Upper lobe of right lung (tissue), 1 donor: ENCODE results near the gene WTAP. TPM values are rescaled to one million over a fixed set of nuclear protein-coding genes. Genes with fewer than 3 reads are reported as not detected.

Source experiments
- ATAC-seq: fragments of 200-7000 bp; cut with Tn5 transposase; one replicate; pipeline ENCODE4 v1.9.1; 2020; ENCODE audit warnings: mild to moderate bottlenecking, moderate library complexity
- DNase-seq: peaks from one replicate; pipeline ENCODE4 v3.0.0-alpha.2; 2020
- H3K27ac ChIP-seq: fragments of 200-600 bp; one replicate; pipeline ENCODE4 v1.8.0; 2022
- H3K27me3 ChIP-seq: fragments of 200-600 bp; one replicate; pipeline ENCODE4 v1.8.0; 2022; ENCODE audit warnings: mild to moderate bottlenecking
- H3K36me3 ChIP-seq: fragments of 200-600 bp; one replicate; pipeline ENCODE4 v1.8.0; 2022
- H3K4me1 ChIP-seq: fragments of 200-600 bp; one replicate; pipeline ENCODE4 v1.8.0; 2022
- H3K4me3 ChIP-seq: fragments of 200-600 bp; one replicate; pipeline ENCODE4 v1.8.0; 2022; ENCODE audit warnings: mild to moderate bottlenecking
- H3K9me3 ChIP-seq: fragments of 200-600 bp; one replicate; pipeline ENCODE4 v1.8.0; 2022
- intact Hi-C: fragments of 100-400 bp; cut with DNase I; formaldehyde crosslinking; loops from one replicate; pipeline ENCODE4 v1.11.0; 2022
- long read RNA-seq: library from polyadenylated mRNA; unstranded; transcript quantifications from one replicate; pipeline ENCODE4 v2.0.0, GENCODE V29; 2021
- total RNA-seq: library from RNA; stranded (reverse); fragmentation: NEBNext Ultra II Directional; extraction: Animal tissue kit (Norgen Biotek cat#: 25700); gene quantifications from one replicate; pipeline ENCODE4 v1.2.1, GENCODE V29; 2021
- TF ChIP-seq, protein P1 (sequence below): fragments of 200-600 bp; IDR thresholded peaks from one replicate; pipeline ENCODE4 v1.8.0; 2022; ENCODE audit warnings: antibody characterized with exemption
- donor health status: DM: no; HTN: yes; CAD: no; lungs with severe emphysema.

The WTAP gene
- 77.4 TPM for total RNA-seq
- long read RNA-seq, transcript WTAP-202 (8 exons, 3,656 nt), result minor isoform, 17 of 86 reads
- long read RNA-seq, transcript WTAP-201 (6 exons, 1,622 nt), result minor isoform, 12 of 86 reads
- long read RNA-seq, transcript WTAP-206 (8 exons, 2,109 nt), result major isoform, 26 of 86 reads
- long read RNA-seq, partial matches to known transcripts, result 22 of 86 reads
- long read RNA-seq, other reads (novel, unspliced or antisense), result 6 of 86 reads

DNA sequence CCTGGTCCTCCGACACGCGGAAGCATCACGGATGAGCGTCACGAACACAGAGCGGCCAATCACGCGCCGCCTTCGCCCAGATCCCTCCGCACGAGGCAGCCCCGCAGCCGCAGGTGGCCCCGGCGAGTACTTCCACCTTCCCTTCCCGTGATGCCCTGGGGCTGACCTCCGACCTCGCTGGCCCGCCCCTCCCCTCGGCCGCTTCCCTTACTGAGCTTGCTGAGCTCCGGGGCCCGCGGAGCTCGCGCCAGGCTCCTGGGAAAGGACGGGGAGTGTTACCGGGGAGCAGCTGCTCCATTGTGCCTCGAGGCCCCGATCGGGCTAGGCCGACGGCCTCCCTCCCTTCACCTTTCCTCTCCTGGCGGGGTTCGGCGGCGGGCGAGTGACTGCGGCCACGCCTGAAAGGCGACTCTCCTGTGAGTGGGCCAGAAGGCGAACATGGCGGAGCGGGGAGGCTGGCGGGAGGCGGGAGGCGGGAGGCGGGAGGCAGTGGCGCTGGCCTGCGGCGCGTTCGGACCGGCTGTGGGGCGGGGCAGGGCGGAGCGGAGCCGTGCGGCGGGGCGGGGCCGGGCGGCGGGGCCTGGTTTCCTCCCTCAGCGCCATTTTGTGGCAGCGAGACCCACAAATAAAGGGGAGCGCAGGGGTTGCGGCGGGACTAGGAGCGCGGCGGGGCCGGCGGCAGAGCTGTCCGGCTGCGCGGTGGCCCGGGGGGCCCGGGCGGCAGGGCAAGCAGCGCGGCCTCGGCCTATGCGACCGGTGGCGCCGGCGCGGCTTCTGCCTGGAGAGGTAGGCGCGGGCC, at the start of gene WTAP:
Gene WTAP (plus strand): TSS at position 589 of the 799 bp plus-strand sequence. CDS start 8,760 bp downstream, outside the sequence.
- Histone ChIP-seq H3K36me3 (no peaks in the 10 kb centered on the region), H3K9me3 (no peaks in the 10 kb centered on the region), H3K4me1 (peaks cover 34% of the 10 kb centered on the region), H3K27ac (peak within 1 kb of the TSS; percentile 99), H3K4me3 (peak within 1 kb of the TSS; percentile 95), H3K27me3 (no peaks in the 10 kb centered on the region)
- TF ChIP-seq, protein P1, sequence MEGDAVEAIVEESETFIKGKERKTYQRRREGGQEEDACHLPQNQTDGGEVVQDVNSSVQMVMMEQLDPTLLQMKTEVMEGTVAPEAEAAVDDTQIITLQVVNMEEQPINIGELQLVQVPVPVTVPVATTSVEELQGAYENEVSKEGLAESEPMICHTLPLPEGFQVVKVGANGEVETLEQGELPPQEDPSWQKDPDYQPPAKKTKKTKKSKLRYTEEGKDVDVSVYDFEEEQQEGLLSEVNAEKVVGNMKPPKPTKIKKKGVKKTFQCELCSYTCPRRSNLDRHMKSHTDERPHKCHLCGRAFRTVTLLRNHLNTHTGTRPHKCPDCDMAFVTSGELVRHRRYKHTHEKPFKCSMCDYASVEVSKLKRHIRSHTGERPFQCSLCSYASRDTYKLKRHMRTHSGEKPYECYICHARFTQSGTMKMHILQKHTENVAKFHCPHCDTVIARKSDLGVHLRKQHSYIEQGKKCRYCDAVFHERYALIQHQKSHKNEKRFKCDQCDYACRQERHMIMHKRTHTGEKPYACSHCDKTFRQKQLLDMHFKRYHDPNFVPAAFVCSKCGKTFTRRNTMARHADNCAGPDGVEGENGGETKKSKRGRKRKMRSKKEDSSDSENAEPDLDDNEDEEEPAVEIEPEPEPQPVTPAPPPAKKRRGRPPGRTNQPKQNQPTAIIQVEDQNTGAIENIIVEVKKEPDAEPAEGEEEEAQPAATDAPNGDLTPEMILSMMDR, result no peak
- DNase-seq (peak; percentile 99), ATAC-seq (peak; percentile 97)
- intact Hi-C loops, result no loop called here

DNA sequence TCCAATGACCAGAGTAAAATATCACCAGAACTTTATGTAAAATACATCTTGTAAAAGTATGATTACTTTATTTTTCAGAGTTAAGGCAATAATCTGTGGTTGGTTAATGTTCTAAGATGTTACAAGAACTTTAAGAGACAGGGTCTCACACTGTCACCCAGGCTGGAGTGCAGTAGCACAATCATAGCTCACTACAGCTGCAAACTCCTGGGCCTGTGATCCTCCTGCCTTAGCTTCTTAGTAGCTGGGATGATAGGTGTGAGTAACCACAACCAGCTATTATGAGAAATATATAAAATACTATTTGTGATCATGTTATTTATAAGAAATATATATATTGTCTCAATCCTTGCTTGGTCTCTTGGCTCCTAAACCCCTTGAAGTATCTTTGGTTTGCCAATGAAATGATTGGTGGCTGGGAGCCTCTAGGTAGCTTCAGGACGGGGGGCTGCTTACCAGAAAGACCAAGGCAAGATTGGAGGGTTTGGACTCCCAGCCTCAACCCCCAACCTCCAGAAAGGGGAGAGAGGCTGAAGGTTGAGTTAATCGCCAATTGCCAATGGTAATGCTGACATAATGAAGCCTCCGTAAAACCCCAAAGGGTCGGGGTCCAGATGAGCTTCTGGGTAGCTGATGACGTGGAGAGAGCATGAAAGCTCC, 49.7 kb upstream of the WTAP start:
- Histone ChIP-seq H3K27me3 (no peaks in the 10 kb centered on the region), H3K36me3 (peaks cover 53% of the 10 kb centered on the region), H3K27ac (no peak overlapping the region), H3K9me3 (no peaks in the 10 kb centered on the region), H3K4me3 (no peak overlapping the region), H3K4me1 (peaks cover 24% of the 10 kb centered on the region)
- TF ChIP-seq, protein P1, result no peak
- intact Hi-C loops, result no loop called here
- DNase-seq (no peak), ATAC-seq (no peak)

DNA sequence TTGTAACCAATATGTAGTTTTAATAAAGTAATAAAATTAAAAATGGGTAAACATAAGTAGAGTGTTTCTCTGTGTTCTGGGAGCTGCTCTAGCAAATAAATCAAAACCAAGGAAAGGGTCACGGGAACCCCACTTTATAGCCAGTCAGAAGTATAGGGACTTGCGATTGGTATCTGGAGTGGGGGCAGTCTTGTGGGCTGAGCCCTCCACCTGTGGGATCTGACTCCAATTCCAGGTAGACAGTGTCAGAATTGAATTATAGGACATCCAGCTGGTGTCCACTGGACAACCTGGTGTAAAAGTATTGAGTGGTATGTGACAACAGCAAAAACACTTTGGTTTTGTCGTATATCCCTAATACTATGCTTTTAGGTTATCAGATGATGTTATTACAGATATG, 48.7 kb upstream of the WTAP start:
- Histone ChIP-seq H3K27ac (no peak overlapping the region), H3K4me1 (peaks cover 26% of the 10 kb centered on the region), H3K4me3 (no peak overlapping the region), H3K9me3 (no peaks in the 10 kb centered on the region), H3K27me3 (no peaks in the 10 kb centered on the region), H3K36me3 (peaks cover 61% of the 10 kb centered on the region)
- no peak for ATAC-seq
- intact Hi-C loops, result no loop called here
- TF ChIP-seq, protein P1, result no peak
- DNase-seq, result no peak

DNA sequence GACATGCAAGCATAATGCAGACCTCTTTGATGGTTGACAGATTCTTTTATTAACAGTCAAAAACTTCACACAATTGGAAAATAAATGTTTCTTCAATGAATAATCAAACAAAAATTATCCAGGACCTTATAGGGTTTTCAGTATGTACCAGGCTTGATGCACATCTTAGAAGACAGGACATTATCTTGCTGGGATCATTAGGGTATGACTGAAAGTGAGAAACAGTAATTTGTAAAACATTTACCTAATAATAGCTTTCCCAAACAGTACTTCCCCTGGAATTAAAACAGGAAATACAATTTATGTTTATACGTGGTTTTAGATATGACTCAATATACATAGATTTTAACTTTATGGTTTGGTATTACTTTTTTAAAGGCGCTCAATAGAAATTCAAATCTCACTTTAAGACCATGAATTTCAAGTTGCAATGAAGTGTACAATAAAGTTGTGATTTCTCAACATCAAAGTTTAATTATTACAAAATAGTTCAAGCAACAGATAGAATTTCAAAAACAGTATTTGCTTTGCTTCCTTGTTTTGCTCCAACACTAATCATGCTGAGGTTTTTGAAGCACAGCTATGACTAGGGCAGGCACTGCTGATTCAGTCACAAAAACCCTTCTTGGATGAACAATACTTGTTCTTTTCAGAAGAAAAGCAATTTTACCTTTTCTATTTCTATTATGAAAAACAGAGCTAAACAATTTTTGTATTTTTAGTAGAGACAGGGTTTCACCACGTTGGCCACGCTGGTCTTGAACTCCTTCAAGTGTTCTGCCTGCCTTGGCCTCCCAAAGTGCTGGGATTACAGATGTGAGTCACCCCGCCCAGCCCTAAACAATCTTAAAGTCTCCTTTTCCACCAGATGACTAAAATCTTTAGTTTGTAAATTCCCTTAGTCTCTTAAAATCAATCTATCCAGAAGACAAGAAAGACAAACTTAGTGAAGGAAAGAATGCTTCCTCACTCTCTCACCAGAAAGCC, 47.9 kb upstream of the WTAP start:
- Histone ChIP-seq H3K36me3 (peaks cover 69% of the 10 kb centered on the region), H3K4me3 (no peak overlapping the region), H3K27me3 (no peaks in the 10 kb centered on the region), H3K4me1 (peaks cover 34% of the 10 kb centered on the region), H3K9me3 (no peaks in the 10 kb centered on the region), H3K27ac (peak overlapping the region; percentile 12)
- ATAC-seq (peak; percentile 73), DNase-seq (no peak)
- TF ChIP-seq, protein P1, result no peak
- intact Hi-C loops, result no loop called here

DNA sequence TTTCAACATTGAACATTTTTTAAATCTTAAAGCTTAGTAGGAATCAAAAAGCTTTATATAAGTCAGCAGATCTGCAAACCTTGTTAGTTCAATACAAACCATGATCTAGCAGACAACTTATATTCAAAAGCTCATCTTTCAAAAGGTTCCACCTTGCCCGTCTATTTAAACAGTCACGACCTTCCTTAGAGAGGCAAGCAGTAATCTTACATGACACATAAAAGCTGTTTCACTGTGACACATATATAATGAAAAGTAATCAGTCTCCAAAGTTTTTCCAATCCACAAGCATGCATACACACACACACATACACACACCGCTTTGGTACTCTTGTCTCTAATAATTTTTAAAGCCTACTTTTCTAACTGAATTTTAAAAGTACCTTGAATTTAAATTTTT, 47.2 kb upstream of the WTAP start:
- no peak overlapping the region for H3K4me3 ChIP-seq

More for the DNA sequence above, 47.2 kb upstream of the WTAP start:
- TF ChIP-seq, protein P1, result no peak
- peaks cover 77% of the 10 kb centered on the region for H3K36me3 ChIP-seq
- H3K27me3 ChIP-seq, result no peaks in the 10 kb centered on the region
- H3K27ac ChIP-seq, result peak overlapping the region; percentile 12
- ATAC-seq (no peak), DNase-seq (no peak)
- intact Hi-C loops, result no loop called here
- H3K4me1 ChIP-seq, result peaks cover 34% of the 10 kb centered on the region
- no peaks in the 10 kb centered on the region for H3K9me3 ChIP-seq
